Kidney (tissue), 14 donors: Measurements from ENCODE around the gene DDB1. TPM values are rescaled to one million over a fixed set of nuclear protein-coding genes. Genes with fewer than 3 reads are reported as not detected.

Source experiments
- DNase-seq, 5 donors: peaks; one replicate each; pipeline ENCODE4 v3.0.0-alpha.2; 2013 to 2020
- FAIRE-seq: peaks from 2 replicates; lab custom pipeline; 2012; peaks lifted over from hg19 to GRCh38; lab: Jason Lieb, UNC
- H3K27ac ChIP-seq, 2 donors: one replicate each; pipeline ENCODE4 v1.7.0; 2013; ENCODE audit warnings: low read depth in 2 of 2, low read length in 2 of 2, inconsistent platforms in 1 of 2
- H3K27me3 ChIP-seq: one replicate; pipeline ENCODE4 v1.7.1; 2013; ENCODE audit warnings: low read length, inconsistent platforms; ENCODE audit not compliant: control insufficient read depth, insufficient read depth
- H3K36me3 ChIP-seq, 3 donors: one replicate each; pipeline versions ENCODE4 v1.7.0 to v1.7.1; 2013; ENCODE audit warnings: low read length in 3 of 3, control low read depth in 1 of 3, inconsistent platforms in 1 of 3; ENCODE audit not compliant: insufficient read depth in 3 of 3, control insufficient read depth in 2 of 3
- H3K4me1 ChIP-seq, 3 donors: one replicate each; pipeline versions ENCODE4 v1.7.0 to v1.7.1; 2013; ENCODE audit warnings: low read length in 3 of 3, inconsistent platforms in 1 of 3, low read depth in 1 of 3; ENCODE audit not compliant: control insufficient read depth in 2 of 3, insufficient read depth in 2 of 3
- H3K4me3 ChIP-seq, 3 donors: one replicate each; pipeline versions ENCODE4 v1.7.0 to v1.8.1; 2013; ENCODE audit warnings: low read length in 3 of 3, control low read depth in 1 of 3, inconsistent platforms in 1 of 3
- H3K9ac ChIP-seq, 3 donors: one replicate each; pipeline versions ENCODE4 v1.7.0 to v1.7.1; 2013; ENCODE audit warnings: low read length in 3 of 3, control low read depth in 1 of 3, inconsistent platforms in 1 of 3
- H3K9me3 ChIP-seq, 3 donors: one replicate each; pipeline versions ENCODE4 v1.7.0 to v1.7.1; 2013; ENCODE audit warnings: low read length in 3 of 3, control low read depth in 1 of 3, inconsistent platforms in 1 of 3; ENCODE audit not compliant: control insufficient read depth in 2 of 3, insufficient read depth in 1 of 3
- intact Hi-C: fragments of 100-400 bp; cut with DNase I; formaldehyde crosslinking; loops from one replicate; pipeline ENCODE4 v1.11.1; 2022
- polyA plus RNA-seq: library from polyadenylated mRNA; stranded (reverse); fragments of 350-450 nt; fragmentation: Illumina TruSeq; extraction: RNeasy Lipid Tissue Mini Kit (QIAGEN cat#74804); gene quantifications from one replicate; pipeline ENCODE4 v1.2.3, GENCODE V29; 2014; ENCODE audit warnings: low read depth, low replicate concordance; ENCODE audit not compliant: insufficient read depth
- total RNA-seq: library from RNA; stranded (reverse); fragmentation: NEBNext Ultra II Directional; extraction: Animal tissue kit (Norgen Biotek cat#: 25700); gene quantifications from one replicate; pipeline ENCODE4 v1.2.1, GENCODE V29; 2021
- TF ChIP-seq, protein P1 (sequence below): IDR thresholded peaks from 3 replicates; pipeline ENCODE4 v1.5.1; 2012; ENCODE audit warnings: mild to moderate bottlenecking, moderate library complexity, borderline replicate concordance; ENCODE audit not compliant: insufficient read depth; ENCODE audit errors: extremely low read depth
- donor health status: control.
- donor health status: control.
- donor health status: control.
- donor health status: control.
- donor health status: control.
- donor health status: DM: yes; HTN: yes; CAD: no.
- donor health status: Normal renal cell carcinoma (clear cell type).

The DDB1 gene
- total and polyA plus RNA-seq, 2 donors from 2014 or later = 131 to 185 TPM

DNA sequence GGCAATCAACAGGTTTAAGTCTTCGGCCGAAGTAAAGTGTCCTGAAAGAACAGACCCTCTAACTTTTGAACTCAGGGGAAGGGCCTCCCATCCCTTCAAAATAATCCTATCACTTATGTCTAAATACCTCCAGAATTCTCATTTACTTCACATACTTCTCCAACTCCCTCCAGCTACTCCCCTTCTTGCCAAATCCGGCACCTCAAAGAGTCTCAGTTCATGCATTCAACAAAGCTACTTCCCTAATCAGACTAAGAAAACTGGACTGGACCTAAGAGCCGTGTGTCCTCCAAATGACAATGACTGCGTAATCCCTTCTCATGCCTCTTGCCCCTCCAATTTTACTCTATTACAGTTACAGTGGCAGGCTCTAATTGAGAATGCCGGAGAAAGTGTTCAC, 1.3 kb downstream of the DDB1 start:
- Histone ChIP-seq H3K27ac (no peak overlapping the region), H3K9me3 (no peaks in the 10 kb centered on the region), H3K4me3 (peak overlapping the region; percentile 83 to 92 (median 84)), H3K4me1 (peaks cover 4 to 34% (median 17%) of the 10 kb centered on the region in 3 donors), H3K36me3 (peaks cover 5 to 24% (median 12%) of the 10 kb centered on the region in 3 donors), H3K27me3 (no peaks in the 10 kb centered on the region), H3K9ac (peak overlapping the region; percentile 77 to 92 (median 89))
- no peak for DNase-seq
- intact Hi-C loops = no loop called here
- TF ChIP-seq, protein P1, sequence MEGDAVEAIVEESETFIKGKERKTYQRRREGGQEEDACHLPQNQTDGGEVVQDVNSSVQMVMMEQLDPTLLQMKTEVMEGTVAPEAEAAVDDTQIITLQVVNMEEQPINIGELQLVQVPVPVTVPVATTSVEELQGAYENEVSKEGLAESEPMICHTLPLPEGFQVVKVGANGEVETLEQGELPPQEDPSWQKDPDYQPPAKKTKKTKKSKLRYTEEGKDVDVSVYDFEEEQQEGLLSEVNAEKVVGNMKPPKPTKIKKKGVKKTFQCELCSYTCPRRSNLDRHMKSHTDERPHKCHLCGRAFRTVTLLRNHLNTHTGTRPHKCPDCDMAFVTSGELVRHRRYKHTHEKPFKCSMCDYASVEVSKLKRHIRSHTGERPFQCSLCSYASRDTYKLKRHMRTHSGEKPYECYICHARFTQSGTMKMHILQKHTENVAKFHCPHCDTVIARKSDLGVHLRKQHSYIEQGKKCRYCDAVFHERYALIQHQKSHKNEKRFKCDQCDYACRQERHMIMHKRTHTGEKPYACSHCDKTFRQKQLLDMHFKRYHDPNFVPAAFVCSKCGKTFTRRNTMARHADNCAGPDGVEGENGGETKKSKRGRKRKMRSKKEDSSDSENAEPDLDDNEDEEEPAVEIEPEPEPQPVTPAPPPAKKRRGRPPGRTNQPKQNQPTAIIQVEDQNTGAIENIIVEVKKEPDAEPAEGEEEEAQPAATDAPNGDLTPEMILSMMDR = no peak
- no peak for FAIRE-seq

DNA sequence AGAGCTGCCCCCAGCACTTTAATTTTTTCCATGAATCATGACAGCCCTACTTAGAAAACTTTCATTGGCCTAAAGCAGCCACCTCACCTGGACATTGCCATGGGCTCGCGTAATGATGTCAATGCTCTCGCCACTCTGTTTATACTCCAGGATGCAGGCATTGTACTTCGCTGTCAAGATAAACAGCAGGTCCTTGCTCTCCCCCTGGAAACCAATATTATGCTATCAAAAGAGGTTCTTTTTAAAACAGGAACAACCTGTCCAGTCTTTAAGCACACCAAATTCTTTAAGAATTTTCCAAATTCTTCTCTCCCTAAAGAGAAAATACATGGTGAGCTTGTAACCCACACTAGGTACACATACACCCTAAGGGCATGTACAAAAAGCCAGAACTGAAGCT, 3.0 kb downstream of the DDB1 start:
- H3K36me3 ChIP-seq = peaks cover 5 to 40% (median 25%) of the 10 kb centered on the region in 3 donors
- H3K27me3 ChIP-seq = no peaks in the 10 kb centered on the region
- DNase-seq (no peak), FAIRE-seq (no peak)
- H3K4me3 ChIP-seq = no peak overlapping the region
- H3K4me1 ChIP-seq = peaks cover 4 to 23% (median 14%) of the 10 kb centered on the region in 3 donors
- H3K9me3 ChIP-seq = no peaks in the 10 kb centered on the region
- H3K27ac ChIP-seq = no peak overlapping the region
- intact Hi-C loops = no loop called here
- TF ChIP-seq, protein P1 = no peak
- H3K9ac ChIP-seq = no peak overlapping the region

DNA sequence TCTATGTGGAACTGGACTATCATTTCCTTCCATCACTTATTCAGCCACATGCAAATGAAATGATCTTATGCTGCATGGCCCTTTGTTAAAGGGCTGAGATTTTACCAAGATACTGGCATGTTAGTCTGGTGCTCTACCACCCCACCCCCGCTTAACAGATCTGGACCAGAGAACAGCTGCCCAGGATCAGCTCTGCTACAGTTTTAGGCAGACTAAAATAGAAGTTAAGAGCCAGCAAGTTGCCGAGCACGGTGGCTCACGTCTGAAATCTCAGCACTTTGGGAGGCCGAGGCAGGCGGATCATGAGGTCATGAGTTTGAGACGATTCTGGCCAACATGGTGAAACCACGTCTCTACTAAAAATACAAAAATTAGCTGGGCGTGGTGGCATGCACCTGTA, 4.6 kb downstream of the DDB1 start:
- H3K27ac ChIP-seq = no peak overlapping the region
- TF ChIP-seq, protein P1 = no peak
- no peaks in the 10 kb centered on the region for H3K27me3 ChIP-seq
- no peaks in the 10 kb centered on the region for H3K9me3 ChIP-seq
- FAIRE-seq = no peak
- peaks cover 4 to 12% (median 7%) of the 10 kb centered on the region in 3 donors for H3K4me1 ChIP-seq
- intact Hi-C loops = no loop called here
- H3K4me3 ChIP-seq = no peak overlapping the region
- no peak overlapping the region for H3K9ac ChIP-seq
- DNase-seq = no peak
- peaks cover 11 to 51% (median 33%) of the 10 kb centered on the region in 3 donors for H3K36me3 ChIP-seq

DNA sequence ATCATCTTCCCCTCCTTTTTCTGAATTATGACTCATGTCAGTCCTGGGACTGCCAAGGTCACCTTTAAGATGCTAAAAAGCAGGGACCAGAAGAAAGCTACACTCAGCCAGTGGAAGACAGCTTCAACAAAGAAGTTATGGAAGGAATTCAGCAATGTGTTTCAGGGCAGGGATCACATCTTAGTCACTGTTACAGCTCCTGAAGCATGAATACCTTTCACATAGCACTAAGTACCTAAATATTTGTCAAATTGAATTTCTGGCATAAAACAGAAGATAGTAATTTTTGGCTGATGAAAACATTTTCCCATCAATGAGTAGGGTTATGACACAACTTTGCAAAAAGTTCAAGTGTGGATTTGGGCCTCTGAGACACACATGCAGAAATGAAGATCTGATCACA, 5.2 kb downstream of the DDB1 start:
- H3K4me3 ChIP-seq = no peak overlapping the region
- no peaks in the 10 kb centered on the region for H3K27me3 ChIP-seq
- FAIRE-seq = no peak
- no peak for DNase-seq
- intact Hi-C loops = no loop called here
- H3K27ac ChIP-seq = no peak overlapping the region
- H3K9ac ChIP-seq = no peak overlapping the region
- TF ChIP-seq, protein P1 = no peak
- no peaks in the 10 kb centered on the region for H3K9me3 ChIP-seq
- peaks cover 4 to 11% (median 7%) of the 10 kb centered on the region in 3 donors for H3K4me1 ChIP-seq
- peaks cover 13 to 58% (median 39%) of the 10 kb centered on the region in 3 donors for H3K36me3 ChIP-seq
